ENCODE results near the gene ARHGEF4.

- TF ChIP-seq CTCF (IDR thresholded peaks at IDR 0.05; ENCODE audit: low read length) (no peak), EZH2 (optimal IDR thresholded peaks at IDR 0.05; ENCODE audit: low read depth, low read length) (no peak), EZH2phosphoT487 (IDR thresholded peaks at IDR 0.05; ENCODE audit: low read length) (no peak)
Observed at GRCh38 chr2:130814931-130815680, 21.6 kb upstream of the ARHGEF4 start.
